WERI-Rb-1 (cell line): ENCODE results near the gene NTRK3.

Experiments used
- DNase-seq: peaks from one replicate; pipeline ENCODE4 v3.0.0-alpha.2; 2020
- H3K27ac ChIP-seq: fragments of 250-450 bp; sonication (Bioruptor Pico); 2 replicates; pipeline ENCODE4 v1.5.1; 2020; ENCODE audit warnings: mild to moderate bottlenecking, moderate library complexity
- H3K27me3 ChIP-seq: fragments of 250-450 bp; sonication (Bioruptor Pico); 2 replicates; pipeline ENCODE4 v1.5.1; 2021; ENCODE audit warnings: mild to moderate bottlenecking, low read depth, moderate library complexity; ENCODE audit not compliant: insufficient read depth, severe bottlenecking
- H3K36me3 ChIP-seq: fragments of 250-450 bp; sonication (Bioruptor Pico); 2 replicates; pipeline ENCODE4 v1.5.1; 2020; ENCODE audit warnings: mild to moderate bottlenecking, moderate library complexity
- H3K4me3 ChIP-seq: 2 replicates; pipeline ENCODE4 v1.5.1; 2011; ENCODE audit warnings: low read depth, mild to moderate bottlenecking, control low read depth, low read length
- H3K9me3 ChIP-seq: fragments of 250-450 bp; sonication (Bioruptor Pico); 2 replicates; pipeline ENCODE4 v1.5.1; 2021; ENCODE audit warnings: mild to moderate bottlenecking, moderate library complexity; ENCODE audit not compliant: severe bottlenecking
- TF ChIP-seq, protein P1 (sequence below): IDR thresholded peaks from 2 replicates; pipeline ENCODE4 v1.5.1; 2011; ENCODE audit warnings: low read depth, mild to moderate bottlenecking, control low read depth, inconsistent platforms, low read length

The NTRK3 gene

GRCh38 chr15:88276821-88277410, 20.4 kb upstream of the NTRK3 start:
- Histone ChIP-seq H3K27me3 (peaks cover 10% of the 10 kb centered on the region), H3K9me3 (no peaks in the 10 kb centered on the region), H3K27ac (no peak overlapping the region), H3K4me3 (no peak overlapping the region), H3K36me3 (no peaks in the 10 kb centered on the region)
- DNase-seq = no peak
- TF ChIP-seq, protein P1, sequence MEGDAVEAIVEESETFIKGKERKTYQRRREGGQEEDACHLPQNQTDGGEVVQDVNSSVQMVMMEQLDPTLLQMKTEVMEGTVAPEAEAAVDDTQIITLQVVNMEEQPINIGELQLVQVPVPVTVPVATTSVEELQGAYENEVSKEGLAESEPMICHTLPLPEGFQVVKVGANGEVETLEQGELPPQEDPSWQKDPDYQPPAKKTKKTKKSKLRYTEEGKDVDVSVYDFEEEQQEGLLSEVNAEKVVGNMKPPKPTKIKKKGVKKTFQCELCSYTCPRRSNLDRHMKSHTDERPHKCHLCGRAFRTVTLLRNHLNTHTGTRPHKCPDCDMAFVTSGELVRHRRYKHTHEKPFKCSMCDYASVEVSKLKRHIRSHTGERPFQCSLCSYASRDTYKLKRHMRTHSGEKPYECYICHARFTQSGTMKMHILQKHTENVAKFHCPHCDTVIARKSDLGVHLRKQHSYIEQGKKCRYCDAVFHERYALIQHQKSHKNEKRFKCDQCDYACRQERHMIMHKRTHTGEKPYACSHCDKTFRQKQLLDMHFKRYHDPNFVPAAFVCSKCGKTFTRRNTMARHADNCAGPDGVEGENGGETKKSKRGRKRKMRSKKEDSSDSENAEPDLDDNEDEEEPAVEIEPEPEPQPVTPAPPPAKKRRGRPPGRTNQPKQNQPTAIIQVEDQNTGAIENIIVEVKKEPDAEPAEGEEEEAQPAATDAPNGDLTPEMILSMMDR = no peak

GRCh38 chr15:88275804-88276203, 19.3 kb upstream of the NTRK3 start:
- H3K36me3 ChIP-seq = no peaks in the 10 kb centered on the region
- TF ChIP-seq, protein P1 = no peak
- DNase-seq = no peak
- H3K9me3 ChIP-seq = no peaks in the 10 kb centered on the region
- no peak overlapping the region for H3K4me3 ChIP-seq
- H3K27ac ChIP-seq = no peak overlapping the region
- H3K27me3 ChIP-seq = peaks cover 12% of the 10 kb centered on the region

GRCh38 chr15:88274553-88275460, 18.3 kb upstream of the NTRK3 start:
- H3K4me3 ChIP-seq = no peak overlapping the region
- H3K27me3 ChIP-seq = peaks cover 12% of the 10 kb centered on the region
- no peak overlapping the region for H3K27ac ChIP-seq
- no peaks in the 10 kb centered on the region for H3K36me3 ChIP-seq
- TF ChIP-seq, protein P1 = peak; percentile 96
- H3K9me3 ChIP-seq = no peaks in the 10 kb centered on the region
- DNase-seq = peak; percentile 75

DNA sequence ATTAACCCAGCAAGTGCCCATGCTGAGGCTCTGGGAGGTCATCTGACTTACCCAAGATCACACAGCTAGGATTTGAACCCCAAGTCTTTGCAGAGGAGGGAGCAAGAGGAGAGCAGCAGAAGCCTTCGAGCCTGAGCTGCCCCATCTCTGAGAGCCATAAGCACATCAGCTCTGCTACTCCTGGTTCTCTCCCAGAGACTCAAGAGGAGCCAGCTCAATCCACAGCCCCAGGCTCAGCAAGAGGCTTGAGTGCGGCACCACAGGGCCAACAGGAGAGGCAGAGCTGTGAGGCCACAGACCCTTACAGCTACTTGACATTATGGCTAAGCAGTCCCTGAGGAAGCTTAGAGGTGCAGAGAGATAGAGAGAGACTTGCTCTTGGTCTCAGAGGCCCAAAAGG, 15.9 kb upstream of the NTRK3 start:
- H3K27me3 ChIP-seq = peaks cover 16% of the 10 kb centered on the region
- no peak overlapping the region for H3K4me3 ChIP-seq
- no peaks in the 10 kb centered on the region for H3K36me3 ChIP-seq
- no peak overlapping the region for H3K27ac ChIP-seq
- no peaks in the 10 kb centered on the region for H3K9me3 ChIP-seq
- DNase-seq = no peak
- TF ChIP-seq, protein P1 = no peak

DNA sequence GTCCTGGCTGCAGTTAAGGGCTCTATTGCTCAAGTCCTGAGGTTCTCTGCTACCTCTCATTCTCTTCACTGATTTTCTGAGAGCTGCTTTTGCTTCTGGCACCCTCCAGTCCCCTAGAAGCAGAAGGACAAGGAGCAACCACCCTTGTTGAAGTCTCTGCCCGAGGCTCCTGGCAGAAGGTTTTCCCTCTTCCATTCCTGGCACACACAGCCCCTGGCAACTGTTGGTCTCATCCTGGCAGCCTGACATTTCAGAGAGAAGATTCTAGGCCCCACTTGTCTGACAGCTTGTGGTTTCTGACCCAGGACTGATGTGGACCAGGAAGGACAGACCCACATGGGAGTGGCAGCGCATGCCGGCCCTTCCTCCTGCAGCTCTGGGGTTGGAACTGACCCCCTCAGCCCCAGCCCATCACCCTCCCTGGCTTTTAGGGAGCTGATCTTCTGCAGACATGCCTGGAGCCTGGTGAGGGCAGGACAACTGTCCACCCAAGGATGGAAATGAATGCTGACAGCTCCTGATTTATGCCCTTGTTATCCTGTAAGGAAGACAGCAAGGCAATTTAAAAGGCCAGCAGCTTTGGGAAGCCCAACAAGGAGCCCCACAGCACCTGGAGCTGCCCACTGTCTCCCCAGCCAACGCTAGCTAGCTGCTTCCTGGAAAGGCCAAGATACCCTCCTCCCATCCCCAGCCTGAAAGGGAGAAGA, 13.0 kb upstream of the NTRK3 start:
- no peaks in the 10 kb centered on the region for H3K9me3 ChIP-seq
- TF ChIP-seq, protein P1 = no peak
- peaks cover 21% of the 10 kb centered on the region for H3K27me3 ChIP-seq
- H3K36me3 ChIP-seq = no peaks in the 10 kb centered on the region
- no peak for DNase-seq
- H3K4me3 ChIP-seq = no peak overlapping the region
- H3K27ac ChIP-seq = no peak overlapping the region
